ENCODE data around the gene NBAS. TPM values are rescaled to one million over a fixed set of nuclear protein-coding genes. Genes with fewer than 3 reads are reported as not detected.

Gene NBAS
- total and polyA plus RNA-seq, 2 of the 4 experiments (the other 2 are of a cell fraction), result 22.3 to 105 TPM

DNA sequence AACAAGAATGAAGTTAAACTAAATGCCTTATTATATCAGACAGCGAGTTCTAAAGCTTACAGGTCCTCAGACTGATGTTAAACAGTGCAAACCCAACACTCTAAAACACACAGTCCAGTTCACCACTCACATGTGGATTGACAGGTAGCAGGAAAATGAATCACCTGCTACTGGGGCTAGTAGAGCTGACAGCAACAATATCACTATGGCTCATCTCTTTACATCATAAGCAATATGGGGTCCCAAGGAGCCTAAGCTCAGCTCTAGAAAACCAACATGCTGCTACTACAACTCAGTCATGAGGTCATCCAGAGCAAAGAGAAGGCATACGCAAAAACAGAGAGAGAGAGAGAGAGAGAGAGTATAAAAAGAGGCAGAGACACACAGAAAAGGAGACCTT lies 145.4 kb downstream of the NBAS start:
- no peak overlapping the region for H2BK15ac ChIP-seq (ENCODE audit: low read depth, low read length)
- H3K18ac ChIP-seq (ENCODE audit: low read depth, low read length), result no peak overlapping the region
- WGBS, 2 experiments (ENCODE audit: extremely low coverage in 2 of 2, insufficient read length in 1 of 2), result no CpG with 5 or more reads among the region's 2 CpGs
- H4K5ac ChIP-seq (ENCODE audit: low read depth, low read length), result no peak overlapping the region
- H3K56ac ChIP-seq (ENCODE audit: extremely low read depth, insufficient read depth, low read length), result no peak overlapping the region
- ATAC-seq (ENCODE audit: low read depth), result no peak
- no TSS peak for BruUV-seq (replicated peaks)
- H4K20me1 ChIP-seq (ENCODE audit: insufficient read depth, low read length), result no peaks in the 10 kb centered on the region
- ChIA-PET CTCF (interaction anchor here (0.5 kb wide), 2 partner anchors 15 to 140 kb away, joined by 4 to 7 read pairs; no protein-coding TSS in a partner anchor), POLR2A (ENCODE audit: unreplicated experiment) (no interaction called here)
- no peak overlapping the region for H2AK5ac ChIP-seq (ENCODE audit: low read depth, low read length)
- in situ Hi-C loops (cut with MboI; ENCODE audit: low sequenced_read_pairs) (no loop called here), dilution Hi-C loops (cut with HindIII; ENCODE audit: low sequenced_read_pairs, unreplicated experiment) (no loop called here), intact Hi-C loops (cut with micrococcal nuclease) (no loop called here)
- H3K4me2 ChIP-seq (ENCODE audit: low read depth, low read length), result no peak overlapping the region
- peaks cover 7% of the 10 kb centered on the region for H3K9me1 ChIP-seq (ENCODE audit: insufficient read depth, low read length)
- peaks cover 3% of the 10 kb centered on the region; the same call in 1 of the 2 replicates for H3K4me1 ChIP-seq (ENCODE audit: control insufficient read depth, insufficient read depth, low read length)
- no peak overlapping the region for H2BK20ac ChIP-seq (ENCODE audit: low read depth, low read length)
- no peak overlapping the region for H4K8ac ChIP-seq (ENCODE audit: low read depth in 2 of 2, low read length in 2 of 2)
- DNase-seq, result no peak
- no peak overlapping the region for H2AK9ac ChIP-seq (replicated peaks; ENCODE audit: low read depth, low read length, poor library complexity)
- TF ChIP-seq FOS (IDR thresholded peaks at IDR 0.05; ENCODE audit: low read depth, low read length) (no peak), MXI1 (IDR thresholded peaks at IDR 0.05; ENCODE audit: borderline replicate concordance, low read depth, low read length) (no peak), BHLHE40 (IDR thresholded peaks at IDR 0.05; ENCODE audit: low read depth, low read length) (no peak), NFE2L2 (IDR thresholded peaks at IDR 0.05; ENCODE audit: low read depth, low read length) (no peak), CHD1 (IDR thresholded peaks at IDR 0.05; ENCODE audit: low read depth, low read length) (no peak), POLR2A (IDR thresholded peaks at IDR 0.05; ENCODE audit: low read depth, low read length) (no peak), CEBPB (IDR thresholded peaks at IDR 0.05; ENCODE audit: low read depth, low read length) (no peak), MAZ (IDR thresholded peaks at IDR 0.05; ENCODE audit: borderline replicate concordance, low read depth, low read length) (no peak), RCOR1 (IDR thresholded peaks at IDR 0.05; ENCODE audit: insufficient replicate concordance, low read length) (no peak), RFX5 (IDR thresholded peaks at IDR 0.05; ENCODE audit: low read depth, low read length) (no peak), MAFK (IDR thresholded peaks at IDR 0.05; ENCODE audit: low read depth, low read length) (no peak), RAD21 (IDR thresholded peaks at IDR 0.05; ENCODE audit: low read length) (no peak), SMC3 (IDR thresholded peaks at IDR 0.05; ENCODE audit: low read depth, low read length) (no peak)
- TF ChIP-seq, protein P1, sequence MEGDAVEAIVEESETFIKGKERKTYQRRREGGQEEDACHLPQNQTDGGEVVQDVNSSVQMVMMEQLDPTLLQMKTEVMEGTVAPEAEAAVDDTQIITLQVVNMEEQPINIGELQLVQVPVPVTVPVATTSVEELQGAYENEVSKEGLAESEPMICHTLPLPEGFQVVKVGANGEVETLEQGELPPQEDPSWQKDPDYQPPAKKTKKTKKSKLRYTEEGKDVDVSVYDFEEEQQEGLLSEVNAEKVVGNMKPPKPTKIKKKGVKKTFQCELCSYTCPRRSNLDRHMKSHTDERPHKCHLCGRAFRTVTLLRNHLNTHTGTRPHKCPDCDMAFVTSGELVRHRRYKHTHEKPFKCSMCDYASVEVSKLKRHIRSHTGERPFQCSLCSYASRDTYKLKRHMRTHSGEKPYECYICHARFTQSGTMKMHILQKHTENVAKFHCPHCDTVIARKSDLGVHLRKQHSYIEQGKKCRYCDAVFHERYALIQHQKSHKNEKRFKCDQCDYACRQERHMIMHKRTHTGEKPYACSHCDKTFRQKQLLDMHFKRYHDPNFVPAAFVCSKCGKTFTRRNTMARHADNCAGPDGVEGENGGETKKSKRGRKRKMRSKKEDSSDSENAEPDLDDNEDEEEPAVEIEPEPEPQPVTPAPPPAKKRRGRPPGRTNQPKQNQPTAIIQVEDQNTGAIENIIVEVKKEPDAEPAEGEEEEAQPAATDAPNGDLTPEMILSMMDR (conservative IDR thresholded peaks at IDR 0.05; ENCODE audit: low read depth, low read length), result no peak
- TF ChIP-seq, protein P2, sequence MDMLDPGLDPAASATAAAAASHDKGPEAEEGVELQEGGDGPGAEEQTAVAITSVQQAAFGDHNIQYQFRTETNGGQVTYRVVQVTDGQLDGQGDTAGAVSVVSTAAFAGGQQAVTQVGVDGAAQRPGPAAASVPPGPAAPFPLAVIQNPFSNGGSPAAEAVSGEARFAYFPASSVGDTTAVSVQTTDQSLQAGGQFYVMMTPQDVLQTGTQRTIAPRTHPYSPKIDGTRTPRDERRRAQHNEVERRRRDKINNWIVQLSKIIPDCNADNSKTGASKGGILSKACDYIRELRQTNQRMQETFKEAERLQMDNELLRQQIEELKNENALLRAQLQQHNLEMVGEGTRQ (IDR thresholded peaks at IDR 0.05; ENCODE audit: low read depth, low read length), result no peak
- TF ChIP-seq, protein P3, sequence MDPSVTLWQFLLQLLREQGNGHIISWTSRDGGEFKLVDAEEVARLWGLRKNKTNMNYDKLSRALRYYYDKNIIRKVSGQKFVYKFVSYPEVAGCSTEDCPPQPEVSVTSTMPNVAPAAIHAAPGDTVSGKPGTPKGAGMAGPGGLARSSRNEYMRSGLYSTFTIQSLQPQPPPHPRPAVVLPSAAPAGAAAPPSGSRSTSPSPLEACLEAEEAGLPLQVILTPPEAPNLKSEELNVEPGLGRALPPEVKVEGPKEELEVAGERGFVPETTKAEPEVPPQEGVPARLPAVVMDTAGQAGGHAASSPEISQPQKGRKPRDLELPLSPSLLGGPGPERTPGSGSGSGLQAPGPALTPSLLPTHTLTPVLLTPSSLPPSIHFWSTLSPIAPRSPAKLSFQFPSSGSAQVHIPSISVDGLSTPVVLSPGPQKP (IDR thresholded peaks at IDR 0.05; ENCODE audit: borderline replicate concordance, low read depth, low read length), result no peak
- H2BK120ac ChIP-seq (ENCODE audit: low read depth, low read length), result no peak overlapping the region
- H3K36me3 ChIP-seq (ENCODE audit: control insufficient read depth, insufficient read depth, low read length), result peaks cover 9% of the 10 kb centered on the region
- no peak overlapping the region for H3K4me3 ChIP-seq (ENCODE audit: insufficient read depth, low read depth, low read length)
- H3K9me3 ChIP-seq (ENCODE audit: control insufficient read depth, insufficient read depth, low read length), result no peaks in the 10 kb centered on the region
- H2BK5ac ChIP-seq (ENCODE audit: low read depth, low read length, poor library complexity, severe bottlenecking), result no peak overlapping the region
- no peaks in the 10 kb centered on the region for H3K27me3 ChIP-seq (ENCODE audit: control insufficient read depth, insufficient read depth, low read length)
- no peak overlapping the region for H4K91ac ChIP-seq (ENCODE audit: insufficient read depth, low read depth, low read length)
- H3K79me1 ChIP-seq (ENCODE audit: low read depth in 1 of 2, low read length in 2 of 2), result no peaks in the 10 kb centered on the region; a peak in 1 of 4 replicates
- no peak overlapping the region for H3K9ac ChIP-seq (ENCODE audit: low read depth, low read length)
- H3K4ac ChIP-seq (ENCODE audit: low read depth, low read length), result no peak overlapping the region
- no peak overlapping the region for H3K27ac ChIP-seq (ENCODE audit: insufficient read depth, low read length)
- no peak overlapping the region for H3K14ac ChIP-seq (replicated peaks; ENCODE audit: low read depth, low read length)
- no peak overlapping the region for H2AFZ ChIP-seq (replicated peaks; ENCODE audit: low read length, poor library complexity)
- no peak overlapping the region for H3K23ac ChIP-seq (ENCODE audit: low read depth, low read length)

Data from IMR-90 (cell line).